HL-60 (cell line): Measurements from ENCODE around the gene BRME1.

Experiments used
- DNase-seq, 2 experiments: peaks; one replicate each; pipeline ENCODE4 v3.0.0-alpha.2; 2010 to 2020; ENCODE audit warnings: low read depth in 1 of 2, low spot score in 1 of 2
- H3K27ac ChIP-seq: fragments of 250-450 bp; sonication (Bioruptor Pico); replicated peaks from 2 replicates; pipeline ENCODE4 v1.5.1; 2020; ENCODE audit warnings: mild to moderate bottlenecking, moderate library complexity
- H3K27me3 ChIP-seq: fragments of 250-450 bp; sonication (Bioruptor Pico); 2 replicates; pipeline ENCODE4 v1.5.1; 2021; ENCODE audit warnings: mild to moderate bottlenecking, moderate library complexity; ENCODE audit not compliant: insufficient read depth, poor library complexity, severe bottlenecking
- H3K4me3 ChIP-seq: replicated peaks from 2 replicates; pipeline ENCODE4 v1.5.1; 2011; ENCODE audit warnings: mild to moderate bottlenecking, control low read depth, low read length; ENCODE audit not compliant: insufficient read depth
- GABPA ChIP-seq: IDR thresholded peaks from 2 replicates; pipeline ENCODE4 v1.6.1; 2012; ENCODE audit warnings: low read depth
- POLR2AphosphoS5 ChIP-seq: IDR thresholded peaks from 2 replicates; pipeline ENCODE4 v1.6.1; 2012; ENCODE audit warnings: low read depth
- SPI1 ChIP-seq: IDR thresholded peaks from 2 replicates; pipeline ENCODE4 v1.6.1; 2012; ENCODE audit warnings: low read depth, mild to moderate bottlenecking, borderline replicate concordance
- TF ChIP-seq, protein P1 (sequence below): IDR thresholded peaks from 2 replicates; pipeline ENCODE4 v1.6.1; 2012; ENCODE audit warnings: low read depth; ENCODE audit not compliant: insufficient replicate concordance
- TF ChIP-seq, protein P2 (sequence below): IDR thresholded peaks from one replicate; pipeline ENCODE4 v1.5.1; 2011; ENCODE audit warnings: low read length, control low read depth, inconsistent platforms; ENCODE audit not compliant: insufficient read depth

Gene BRME1

DNA sequence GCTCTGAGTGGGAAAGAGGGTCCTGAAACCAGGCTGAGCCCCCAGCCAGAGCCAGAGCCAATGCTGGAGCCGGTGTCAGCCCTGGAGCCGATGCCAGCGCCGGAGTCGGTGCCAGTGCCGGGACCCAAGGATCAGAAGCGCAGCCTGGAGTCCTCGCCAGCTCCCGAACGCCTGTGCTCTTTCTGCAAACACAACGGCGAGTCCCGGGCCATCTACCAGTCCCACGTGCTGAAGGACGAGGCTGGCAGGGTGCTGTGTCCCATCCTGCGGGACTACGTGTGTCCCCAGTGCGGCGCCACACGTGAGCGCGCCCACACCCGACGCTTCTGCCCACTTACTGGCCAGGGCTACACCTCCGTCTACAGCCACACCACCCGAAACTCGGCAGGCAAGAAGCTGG is 28.6 kb downstream of the BRME1 start:
- TF ChIP-seq, protein P1, sequence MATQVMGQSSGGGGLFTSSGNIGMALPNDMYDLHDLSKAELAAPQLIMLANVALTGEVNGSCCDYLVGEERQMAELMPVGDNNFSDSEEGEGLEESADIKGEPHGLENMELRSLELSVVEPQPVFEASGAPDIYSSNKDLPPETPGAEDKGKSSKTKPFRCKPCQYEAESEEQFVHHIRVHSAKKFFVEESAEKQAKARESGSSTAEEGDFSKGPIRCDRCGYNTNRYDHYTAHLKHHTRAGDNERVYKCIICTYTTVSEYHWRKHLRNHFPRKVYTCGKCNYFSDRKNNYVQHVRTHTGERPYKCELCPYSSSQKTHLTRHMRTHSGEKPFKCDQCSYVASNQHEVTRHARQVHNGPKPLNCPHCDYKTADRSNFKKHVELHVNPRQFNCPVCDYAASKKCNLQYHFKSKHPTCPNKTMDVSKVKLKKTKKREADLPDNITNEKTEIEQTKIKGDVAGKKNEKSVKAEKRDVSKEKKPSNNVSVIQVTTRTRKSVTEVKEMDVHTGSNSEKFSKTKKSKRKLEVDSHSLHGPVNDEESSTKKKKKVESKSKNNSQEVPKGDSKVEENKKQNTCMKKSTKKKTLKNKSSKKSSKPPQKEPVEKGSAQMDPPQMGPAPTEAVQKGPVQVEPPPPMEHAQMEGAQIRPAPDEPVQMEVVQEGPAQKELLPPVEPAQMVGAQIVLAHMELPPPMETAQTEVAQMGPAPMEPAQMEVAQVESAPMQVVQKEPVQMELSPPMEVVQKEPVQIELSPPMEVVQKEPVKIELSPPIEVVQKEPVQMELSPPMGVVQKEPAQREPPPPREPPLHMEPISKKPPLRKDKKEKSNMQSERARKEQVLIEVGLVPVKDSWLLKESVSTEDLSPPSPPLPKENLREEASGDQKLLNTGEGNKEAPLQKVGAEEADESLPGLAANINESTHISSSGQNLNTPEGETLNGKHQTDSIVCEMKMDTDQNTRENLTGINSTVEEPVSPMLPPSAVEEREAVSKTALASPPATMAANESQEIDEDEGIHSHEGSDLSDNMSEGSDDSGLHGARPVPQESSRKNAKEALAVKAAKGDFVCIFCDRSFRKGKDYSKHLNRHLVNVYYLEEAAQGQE = no peak
- TF ChIP-seq POLR2AphosphoS5 (no peak), SPI1 (no peak), GABPA (no peak)
- TF ChIP-seq, protein P2, sequence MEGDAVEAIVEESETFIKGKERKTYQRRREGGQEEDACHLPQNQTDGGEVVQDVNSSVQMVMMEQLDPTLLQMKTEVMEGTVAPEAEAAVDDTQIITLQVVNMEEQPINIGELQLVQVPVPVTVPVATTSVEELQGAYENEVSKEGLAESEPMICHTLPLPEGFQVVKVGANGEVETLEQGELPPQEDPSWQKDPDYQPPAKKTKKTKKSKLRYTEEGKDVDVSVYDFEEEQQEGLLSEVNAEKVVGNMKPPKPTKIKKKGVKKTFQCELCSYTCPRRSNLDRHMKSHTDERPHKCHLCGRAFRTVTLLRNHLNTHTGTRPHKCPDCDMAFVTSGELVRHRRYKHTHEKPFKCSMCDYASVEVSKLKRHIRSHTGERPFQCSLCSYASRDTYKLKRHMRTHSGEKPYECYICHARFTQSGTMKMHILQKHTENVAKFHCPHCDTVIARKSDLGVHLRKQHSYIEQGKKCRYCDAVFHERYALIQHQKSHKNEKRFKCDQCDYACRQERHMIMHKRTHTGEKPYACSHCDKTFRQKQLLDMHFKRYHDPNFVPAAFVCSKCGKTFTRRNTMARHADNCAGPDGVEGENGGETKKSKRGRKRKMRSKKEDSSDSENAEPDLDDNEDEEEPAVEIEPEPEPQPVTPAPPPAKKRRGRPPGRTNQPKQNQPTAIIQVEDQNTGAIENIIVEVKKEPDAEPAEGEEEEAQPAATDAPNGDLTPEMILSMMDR = no peak
- no peak overlapping the region for H3K27ac ChIP-seq
- H3K4me3 ChIP-seq = no peak overlapping the region
- H3K27me3 ChIP-seq = no peaks in the 10 kb centered on the region
- DNase-seq = no peak

DNA sequence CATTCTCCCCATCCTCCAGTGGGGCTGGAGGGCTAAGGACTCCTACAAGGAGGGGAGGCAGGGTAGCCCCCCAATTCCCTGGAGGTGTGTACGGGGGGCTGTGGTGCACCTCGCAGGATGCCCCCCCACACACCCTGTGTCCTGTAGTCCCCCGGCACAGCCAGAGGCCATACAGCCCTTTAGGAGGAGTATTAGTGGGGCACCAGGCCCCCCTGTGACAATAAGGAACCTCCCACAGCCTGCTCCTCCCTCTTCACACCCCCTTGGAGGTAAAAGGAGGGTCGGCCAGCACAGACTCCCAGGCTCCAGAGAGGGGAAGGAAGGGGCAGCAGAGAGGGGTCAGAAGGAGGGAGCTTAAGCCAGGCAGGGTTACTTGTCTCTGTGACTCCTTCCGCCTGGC is 29.1 kb downstream of the BRME1 start, which contains the start of gene NANOS3:
NANOS3 (plus strand) TSS at position 301 of the 400 bp plus-strand sequence. CDS start 115 bp downstream, outside the sequence.
- H3K27ac ChIP-seq = no peak within 1 kb of the TSS
- DNase-seq = no peak
- H3K27me3 ChIP-seq = no peaks in the 10 kb centered on the region
- no peak within 1 kb of the TSS for H3K4me3 ChIP-seq
- TF ChIP-seq GABPA = no peak
- no peak for TF ChIP-seq POLR2AphosphoS5
- TF ChIP-seq SPI1 = no peak
- TF ChIP-seq, protein P2 = no peak
- TF ChIP-seq, protein P1 = no peak

DNA sequence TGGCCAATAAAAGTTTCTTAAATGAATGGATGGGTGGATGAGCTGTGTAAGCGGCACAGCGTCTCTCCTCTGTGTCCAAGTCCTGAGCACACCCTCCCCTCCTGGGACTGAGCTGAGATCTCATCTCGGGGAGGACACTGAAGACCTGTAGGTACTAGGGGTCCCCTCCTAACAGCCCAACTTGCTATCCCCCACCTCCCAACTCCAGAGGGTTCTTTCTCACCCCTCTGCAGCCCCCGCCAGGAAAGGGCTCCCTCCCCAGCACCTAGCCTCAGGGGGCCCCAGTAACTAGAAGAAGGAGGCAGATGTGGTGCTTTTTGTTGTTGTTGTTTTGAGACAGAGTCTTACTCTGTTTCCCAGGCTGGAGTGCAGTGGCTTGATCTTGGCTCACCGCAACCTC is 30.1 kb downstream of the BRME1 start:
- H3K27me3 ChIP-seq = no peaks in the 10 kb centered on the region
- no peak overlapping the region for H3K4me3 ChIP-seq
- DNase-seq = no peak
- TF ChIP-seq, protein P2 = no peak
- TF ChIP-seq SPI1 (no peak), GABPA (no peak), POLR2AphosphoS5 (no peak)
- TF ChIP-seq, protein P1 = no peak
- H3K27ac ChIP-seq = no peak overlapping the region
